ENCODE results near the gene F2RL2.

F2RL2 gene, protein sequence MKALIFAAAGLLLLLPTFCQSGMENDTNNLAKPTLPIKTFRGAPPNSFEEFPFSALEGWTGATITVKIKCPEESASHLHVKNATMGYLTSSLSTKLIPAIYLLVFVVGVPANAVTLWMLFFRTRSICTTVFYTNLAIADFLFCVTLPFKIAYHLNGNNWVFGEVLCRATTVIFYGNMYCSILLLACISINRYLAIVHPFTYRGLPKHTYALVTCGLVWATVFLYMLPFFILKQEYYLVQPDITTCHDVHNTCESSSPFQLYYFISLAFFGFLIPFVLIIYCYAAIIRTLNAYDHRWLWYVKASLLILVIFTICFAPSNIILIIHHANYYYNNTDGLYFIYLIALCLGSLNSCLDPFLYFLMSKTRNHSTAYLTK

DNA sequence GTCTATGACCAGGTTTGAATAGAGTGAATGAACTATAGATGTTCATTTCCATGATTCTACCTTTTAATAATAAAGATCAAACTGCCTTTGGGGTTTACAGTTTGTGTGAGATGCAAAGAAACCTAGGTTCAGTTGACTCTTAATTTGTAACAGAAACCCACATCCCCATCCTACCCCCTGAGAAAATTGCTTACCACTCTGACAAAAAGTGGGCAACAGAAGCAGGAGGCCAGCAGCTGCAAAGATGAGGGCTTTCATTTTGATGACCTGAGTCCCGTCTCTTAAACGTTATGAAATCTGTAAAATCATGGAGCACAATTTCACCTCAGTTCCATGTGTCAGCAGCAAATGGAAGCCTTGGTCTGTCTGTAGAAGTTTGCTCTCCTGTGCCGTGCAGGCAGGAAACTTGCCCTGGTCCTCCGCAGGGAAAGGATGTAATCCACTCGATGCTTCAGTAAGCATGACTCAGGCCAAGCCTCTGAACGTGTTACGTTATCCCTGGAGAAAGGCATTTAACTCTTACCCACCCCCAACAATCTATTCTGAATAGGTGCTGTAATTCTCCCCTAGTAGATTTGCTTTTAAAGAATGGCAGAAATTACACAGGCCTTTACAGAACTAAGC, at the start of gene F2RL2:
F2RL2 (minus strand) TSS at position 431 of the 624 bp plus-strand sequence; CDS start at position 258, 173 bp downstream.
- DNase-seq = no peak

DNA sequence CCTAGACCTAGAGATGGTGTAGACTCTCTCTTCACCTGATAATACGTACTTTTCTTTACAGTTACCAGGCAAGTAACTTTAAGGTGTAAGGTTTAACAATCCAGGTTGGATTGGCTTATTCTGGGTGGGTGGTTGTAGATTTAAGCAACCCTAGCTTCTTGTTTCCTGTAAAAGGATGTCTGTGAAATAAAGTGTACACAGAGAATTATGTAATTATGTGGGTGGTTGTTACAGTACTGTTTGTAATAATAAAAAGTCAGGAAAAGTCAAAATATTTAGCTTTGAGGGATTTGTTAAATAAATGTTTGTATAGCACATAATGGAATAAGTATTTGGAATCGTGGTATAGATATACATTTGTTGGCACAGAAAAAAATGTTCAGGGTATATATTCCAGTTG, 49.0 kb upstream of the F2RL2 start:
- no peak for DNase-seq

DNA sequence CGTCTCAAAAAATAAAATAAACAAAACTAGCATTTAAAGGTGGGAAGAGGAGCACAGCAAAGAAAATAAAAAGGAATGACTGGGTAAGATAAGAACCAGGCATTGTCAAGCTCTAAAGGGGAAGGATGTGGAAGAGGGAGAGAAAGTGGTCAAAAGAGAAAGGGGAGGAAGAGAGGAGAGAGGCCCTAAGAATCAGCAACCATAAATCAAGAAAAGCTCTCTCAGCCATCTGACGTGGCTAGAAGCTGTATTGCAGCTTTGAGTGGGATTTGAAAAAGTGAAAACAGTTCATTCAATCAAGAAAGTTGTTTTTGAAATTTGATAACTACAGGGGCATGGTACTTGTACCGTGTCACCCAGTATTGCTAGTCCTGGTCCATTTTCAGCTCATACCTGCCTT, 47.3 kb upstream of the F2RL2 start:
- no peak for DNase-seq

DNA sequence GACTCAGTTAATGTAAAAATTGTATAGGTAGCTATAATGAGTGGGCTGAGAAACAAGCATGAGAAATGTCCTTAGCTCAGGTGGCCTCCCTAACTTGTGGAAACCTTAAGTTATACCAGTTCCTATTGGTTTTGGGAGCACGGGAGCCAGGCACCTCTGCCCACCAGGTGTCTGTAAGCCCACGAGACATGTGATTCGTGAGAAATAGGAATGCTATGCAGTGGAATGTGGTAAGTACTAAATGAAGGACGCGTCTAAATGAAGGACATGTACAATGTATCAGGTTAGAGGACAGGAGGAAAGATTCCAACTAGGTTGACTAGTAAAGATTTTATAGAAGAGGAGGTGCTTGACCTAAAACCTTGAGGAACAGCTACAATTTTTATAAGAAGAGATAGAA, 46.0 kb upstream of the F2RL2 start:
- DNase-seq = no peak

DNA sequence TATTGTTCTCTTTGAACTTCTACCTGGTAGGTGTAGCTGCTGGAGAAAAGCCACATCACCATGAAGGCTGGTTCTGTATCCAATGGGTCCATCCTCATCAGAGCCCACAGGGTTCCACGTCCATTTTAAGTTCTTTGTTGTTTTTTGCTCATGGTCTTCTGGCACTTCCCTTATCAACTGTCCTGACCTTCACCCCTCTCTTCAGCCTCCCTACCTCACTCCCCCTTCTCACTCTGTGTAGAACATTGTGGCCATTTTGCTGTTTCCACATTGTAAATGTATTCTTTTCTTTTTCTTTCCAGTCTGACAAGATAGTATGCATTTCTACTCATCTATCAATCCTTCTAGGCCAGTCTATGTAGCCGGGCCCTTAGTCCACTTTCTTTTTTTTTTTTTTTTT, 44.3 kb upstream of the F2RL2 start:
- DNase-seq = no peak

DNA sequence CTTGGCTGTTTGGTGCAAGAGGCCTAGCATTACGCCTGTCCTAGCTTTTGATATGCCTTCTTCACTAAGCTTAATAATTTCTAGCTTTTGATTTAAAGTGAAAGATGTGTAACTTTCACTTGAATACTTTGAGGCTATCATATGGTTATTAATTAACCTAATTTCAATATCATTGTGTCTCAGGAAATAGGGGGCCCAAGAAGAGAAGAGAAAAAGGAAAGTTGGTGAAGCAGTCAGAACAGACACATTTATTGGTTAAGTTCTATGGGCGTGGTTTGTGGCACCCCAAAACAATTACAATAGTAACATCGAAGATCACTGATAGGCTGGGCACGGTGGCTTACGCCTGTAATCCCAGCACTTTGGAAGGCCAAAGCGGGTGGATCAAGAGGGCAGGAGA, 40.9 kb upstream of the F2RL2 start:
- DNase-seq = no peak

DNA sequence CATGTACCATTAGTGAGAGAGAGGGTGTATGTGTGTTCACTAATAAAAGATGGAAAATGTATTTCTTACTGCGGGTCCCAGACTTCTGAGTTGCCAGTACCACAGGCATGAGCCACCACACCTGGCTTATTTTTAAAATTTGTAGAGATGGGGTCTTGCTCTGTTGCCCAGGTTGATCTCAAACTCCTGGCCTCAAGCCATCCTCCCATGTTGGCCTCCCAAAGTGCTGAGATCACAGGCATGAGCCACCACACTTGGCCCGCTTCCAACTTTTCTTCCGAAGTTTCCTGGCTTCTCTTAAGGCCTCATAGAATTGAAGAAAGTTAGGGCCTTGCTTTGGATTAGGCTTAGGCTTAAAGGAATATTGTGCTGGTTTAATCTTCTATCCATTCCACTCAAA, 40.4 kb upstream of the F2RL2 start:
- no peak for DNase-seq

DNA sequence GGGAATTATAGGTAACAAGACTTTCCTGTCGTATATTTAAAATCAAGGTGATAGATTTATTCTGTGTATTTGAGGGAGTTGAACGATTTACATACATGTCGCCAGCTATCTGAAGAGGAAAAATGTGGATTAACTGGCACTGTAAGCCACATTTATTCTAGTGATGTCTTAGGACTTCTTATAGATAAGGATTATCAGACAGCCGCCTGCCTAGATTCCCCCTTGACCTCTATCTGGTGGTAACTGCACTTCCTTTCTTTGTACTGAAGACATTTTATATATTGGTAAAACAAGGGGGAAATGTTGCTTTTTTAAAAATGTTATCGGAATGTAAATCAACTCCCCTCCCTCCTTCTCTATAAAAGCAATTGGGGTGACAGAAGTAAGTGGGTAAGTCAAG, 39.3 kb upstream of the F2RL2 start:
- no peak for DNase-seq

DNA sequence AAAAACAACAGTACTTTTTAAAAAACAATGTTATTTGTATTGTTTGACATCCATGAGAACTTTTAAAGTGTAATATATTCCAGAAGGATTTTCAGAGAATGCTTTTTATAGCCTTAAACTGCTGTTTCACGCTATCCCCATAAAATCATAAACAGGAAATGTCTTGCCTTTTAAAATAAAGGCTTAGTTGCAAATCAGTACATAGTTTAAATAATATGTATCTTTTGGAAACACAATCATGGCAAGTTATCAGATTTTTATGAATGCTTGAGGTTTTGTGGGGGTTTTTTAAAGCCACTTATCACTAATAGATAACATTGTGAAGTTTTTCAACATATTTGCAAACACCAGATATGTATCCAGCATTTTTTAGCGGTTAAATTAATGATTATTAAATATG, 37.2 kb upstream of the F2RL2 start:
- DNase-seq = no peak

DNA sequence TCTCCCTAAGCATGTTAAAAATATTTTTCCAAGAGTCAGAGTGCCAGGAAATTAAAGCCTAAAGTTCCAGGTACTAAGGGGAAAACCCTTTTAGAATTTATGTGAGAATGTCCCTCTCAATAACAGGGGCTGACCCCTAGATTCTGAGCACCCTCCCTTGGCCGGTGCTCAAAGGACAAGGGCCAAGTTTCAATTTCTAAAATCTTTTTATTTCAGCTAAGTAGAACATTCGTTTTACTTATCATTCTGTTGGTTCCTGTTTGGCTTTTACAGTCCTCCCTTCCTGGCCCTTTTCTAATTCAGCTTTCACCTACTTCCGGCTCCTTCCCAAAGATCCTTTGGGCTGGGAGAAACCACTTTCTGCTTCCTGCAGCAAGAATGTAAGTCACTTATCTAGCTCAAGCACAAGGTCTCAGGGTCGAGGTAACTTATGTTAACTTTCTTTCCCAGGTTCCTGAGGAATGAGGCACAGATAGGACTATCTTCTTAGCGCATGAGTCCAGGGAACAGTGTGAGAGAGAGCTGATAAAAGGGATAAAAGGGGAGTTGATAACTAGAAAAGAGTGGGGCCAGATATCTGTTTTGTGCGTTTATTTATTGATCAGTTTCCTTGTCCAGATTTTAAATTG, 34.6 kb upstream of the F2RL2 start:
- DNase-seq = no peak

DNA sequence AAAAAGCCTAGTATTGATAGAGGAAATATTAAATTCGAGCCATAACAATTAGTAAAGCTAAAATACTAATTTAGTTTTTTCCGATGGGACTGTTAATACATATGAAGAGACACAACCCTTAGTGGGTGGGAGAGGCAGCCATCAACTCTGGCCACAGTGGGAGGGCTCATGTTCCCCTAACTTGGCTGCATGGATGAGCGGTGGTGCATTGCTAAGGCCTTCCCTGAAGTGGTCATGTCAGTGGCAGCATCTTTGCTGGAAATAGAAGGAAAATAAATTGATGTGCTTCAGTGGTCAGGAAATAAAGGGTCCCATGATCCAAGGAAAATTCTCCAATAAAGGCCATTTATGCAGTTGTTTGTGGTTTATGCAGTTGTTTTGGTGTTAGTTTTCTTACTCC, 33.9 kb upstream of the F2RL2 start:
- DNase-seq = no peak

DNA sequence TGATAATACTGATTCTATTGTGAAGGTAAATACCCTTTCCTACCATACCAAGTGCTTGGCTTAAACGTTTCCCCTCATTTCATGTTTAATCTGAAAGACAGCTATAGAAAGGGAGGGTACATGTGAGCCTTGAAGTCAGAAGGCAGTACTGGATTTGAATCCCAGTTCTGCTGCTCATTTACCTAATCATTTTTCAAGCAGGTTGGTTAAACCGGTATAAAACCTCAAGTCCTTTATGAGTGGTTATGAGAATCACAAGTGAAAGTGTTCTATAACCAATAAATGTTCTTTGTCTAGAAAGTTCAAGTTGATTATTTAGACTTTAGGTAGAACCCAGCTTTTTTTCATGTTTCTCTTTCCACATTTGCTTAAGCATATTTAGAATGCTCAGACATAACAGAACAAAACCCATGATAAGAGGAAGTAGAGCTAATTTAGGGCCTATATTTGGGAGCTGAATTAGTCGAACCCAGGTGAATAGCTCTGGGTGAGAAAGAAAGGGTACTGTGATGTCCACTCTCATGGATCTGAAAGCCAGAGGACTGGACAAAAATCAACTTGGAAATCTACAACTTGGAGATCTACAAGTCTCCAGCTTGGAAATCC, 29.7 kb upstream of the F2RL2 start:
- no peak for DNase-seq

DNA sequence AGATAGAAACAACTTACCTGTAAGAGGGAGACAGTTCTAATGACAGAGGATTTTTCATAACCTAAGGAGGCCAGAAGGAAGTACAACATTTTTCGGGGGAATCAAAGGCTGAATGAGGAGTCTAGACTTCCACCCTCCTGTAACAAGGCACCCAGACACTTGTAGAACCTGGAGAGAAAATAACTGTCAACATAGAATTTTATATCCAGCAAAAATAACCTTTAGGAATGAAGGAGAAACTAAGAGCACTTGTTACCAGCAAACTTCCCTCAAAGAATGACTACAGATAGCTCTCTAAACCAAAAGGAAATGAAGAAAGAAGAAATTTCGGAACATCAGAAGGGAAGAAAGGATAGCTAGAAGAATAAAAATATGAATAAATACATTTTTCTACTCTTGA, 25.9 kb upstream of the F2RL2 start:
- DNase-seq = no peak

DNA sequence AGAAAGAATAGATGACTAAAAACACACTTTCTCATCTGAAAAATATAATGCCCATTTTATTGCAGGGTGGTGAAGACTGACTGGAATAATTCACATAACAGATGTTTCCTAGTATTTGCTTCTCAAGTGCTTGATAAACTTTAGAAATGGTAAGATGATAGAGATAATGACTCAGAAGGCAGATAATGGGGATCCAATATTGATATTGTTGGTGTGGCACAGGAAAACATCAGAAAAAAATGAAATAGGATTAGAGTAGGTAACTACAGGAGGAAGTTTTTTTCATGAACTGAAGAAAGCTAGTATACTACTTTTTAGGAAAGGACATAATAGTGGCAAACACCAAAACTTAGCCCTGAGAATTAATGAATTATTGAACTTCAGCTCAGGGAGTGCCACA, 20.2 kb upstream of the F2RL2 start:
- no peak for DNase-seq

DNA sequence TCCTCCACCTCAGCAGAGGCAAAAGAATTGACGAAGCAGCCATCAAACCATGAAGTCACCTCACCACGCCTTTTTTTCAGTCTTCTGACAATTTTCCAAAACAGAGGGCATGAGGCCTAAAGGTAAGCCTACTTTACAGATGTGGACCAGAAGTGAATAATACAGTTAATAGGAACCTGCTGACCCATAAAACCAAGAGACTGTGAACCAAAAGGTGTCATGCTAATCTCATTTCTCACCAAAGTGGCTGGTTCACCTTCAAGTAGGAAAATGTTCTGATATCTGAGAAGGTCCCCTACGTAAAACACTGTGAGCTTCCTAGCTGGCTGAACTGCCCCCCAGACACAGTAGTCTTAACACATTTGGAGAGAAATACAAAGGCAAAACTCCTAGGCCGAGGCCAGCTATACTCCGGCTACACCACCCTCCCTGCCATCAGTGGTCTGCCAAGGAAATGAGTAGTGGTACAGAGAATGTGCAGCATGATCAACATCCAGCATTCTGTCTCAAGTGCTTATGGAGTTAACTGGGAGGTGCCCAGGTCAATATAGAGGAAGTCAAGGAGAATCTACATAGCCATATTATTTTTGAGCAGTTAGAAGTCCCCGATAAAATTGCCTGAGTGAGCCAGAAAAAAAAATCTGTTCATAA, 19.3 kb upstream of the F2RL2 start:
- DNase-seq = no peak

DNA sequence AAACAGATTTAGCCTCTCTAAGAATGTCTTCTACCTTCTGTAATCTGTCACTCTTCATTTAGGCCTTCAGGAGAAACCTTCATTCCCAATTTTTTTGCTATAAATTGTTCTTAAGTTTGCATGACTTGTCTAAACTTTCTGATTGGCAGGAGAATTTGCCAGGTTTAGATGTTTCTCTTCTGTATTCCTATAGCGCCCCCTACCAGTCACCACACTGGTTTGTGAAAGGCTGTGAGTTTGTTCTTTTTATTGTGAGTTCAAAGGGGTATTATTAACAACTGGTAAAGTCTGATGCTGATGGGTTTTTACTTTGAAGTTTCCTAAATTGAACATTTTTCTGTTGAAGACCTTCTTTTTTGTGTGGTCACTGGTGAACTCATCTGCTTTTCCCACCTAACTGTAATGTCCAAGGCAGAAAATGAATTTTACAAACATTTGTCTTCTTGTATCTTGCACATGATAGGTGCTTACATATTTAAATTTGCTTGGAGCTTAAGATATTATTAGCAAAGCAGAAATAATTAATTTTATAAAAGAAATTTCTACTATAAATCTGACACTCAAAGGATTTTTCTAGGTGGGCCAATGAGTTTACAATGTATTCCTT, 18.4 kb upstream of the F2RL2 start:
- DNase-seq = peak; percentile 62

DNA sequence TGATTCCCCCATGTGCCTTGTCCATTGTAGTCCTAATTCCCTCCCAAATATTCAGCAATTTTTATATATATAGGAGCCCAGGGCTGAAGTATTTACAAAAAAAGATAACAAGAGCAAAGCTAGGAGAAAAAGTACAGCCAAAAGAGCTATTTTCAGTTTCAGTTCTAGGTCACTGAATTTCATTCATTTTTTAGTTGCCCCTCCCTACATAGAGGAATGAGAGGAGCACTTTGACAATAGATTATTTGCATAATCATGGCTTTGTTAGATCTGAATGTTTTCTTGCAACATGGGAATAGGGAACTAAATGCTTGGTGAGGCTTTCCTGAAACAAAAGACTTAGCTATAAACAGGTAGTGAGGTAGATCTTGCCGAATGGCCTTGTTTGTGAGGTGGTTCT, 15.3 kb upstream of the F2RL2 start:
- no peak for DNase-seq

DNA sequence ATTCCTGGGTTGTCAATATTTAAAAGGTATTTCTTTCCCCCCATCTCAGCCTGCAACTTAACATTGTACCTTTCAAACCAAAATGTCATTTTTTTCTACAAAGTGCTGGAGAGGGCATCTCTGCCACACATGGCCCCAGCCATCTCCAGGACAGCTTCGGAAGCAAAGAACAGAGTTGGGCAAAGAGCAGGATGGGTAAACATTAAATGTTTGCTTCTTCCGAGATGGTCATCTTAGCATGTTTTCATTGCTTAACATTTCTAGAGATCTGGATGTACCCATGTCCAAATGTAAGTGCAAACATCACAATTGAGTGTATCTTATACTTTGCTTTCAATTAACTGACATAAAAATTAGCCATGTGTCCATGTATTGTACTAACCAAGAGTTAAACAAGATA, 14.3 kb upstream of the F2RL2 start:
- DNase-seq = no peak

DNA sequence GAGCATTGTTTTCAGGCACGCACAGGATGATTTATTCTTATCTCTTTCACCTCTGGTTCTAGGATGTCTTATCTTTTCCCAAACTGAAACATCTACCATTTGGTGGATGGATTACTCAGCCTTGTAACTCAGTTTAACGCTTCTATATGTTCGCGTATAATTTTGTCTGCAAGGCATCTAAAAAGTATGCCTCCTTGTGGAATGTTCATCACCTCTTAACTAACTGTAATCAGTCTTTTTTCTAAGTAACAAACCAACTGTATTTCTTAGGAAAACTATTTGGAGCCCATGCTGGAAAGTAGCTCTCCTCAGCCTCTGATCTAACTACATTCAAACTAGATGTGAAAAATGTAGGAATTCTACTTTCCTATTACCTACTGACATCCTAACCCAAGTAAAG, 11.5 kb upstream of the F2RL2 start:
- DNase-seq = no peak

DNA sequence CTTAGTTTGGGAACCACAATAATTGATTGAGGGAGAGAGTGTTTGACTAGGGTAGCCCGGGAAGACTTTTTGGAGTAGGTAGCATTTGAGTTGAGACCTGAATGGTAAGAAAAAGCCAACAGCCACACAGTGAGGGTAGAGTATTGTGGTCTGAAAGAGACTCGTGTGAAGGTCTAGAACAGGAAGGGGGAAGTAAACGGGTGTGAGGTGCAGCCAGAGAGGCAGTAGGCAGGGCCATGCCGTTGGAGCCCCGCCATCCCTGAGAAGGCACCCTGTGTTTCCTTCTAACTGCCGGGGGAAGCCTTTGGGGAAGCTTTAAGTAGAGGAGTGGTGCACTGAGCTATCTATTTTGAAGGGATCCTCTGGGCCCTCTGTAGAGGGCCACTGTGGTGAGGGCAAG, 3.5 kb upstream of the F2RL2 start:
- no peak for DNase-seq

DNA sequence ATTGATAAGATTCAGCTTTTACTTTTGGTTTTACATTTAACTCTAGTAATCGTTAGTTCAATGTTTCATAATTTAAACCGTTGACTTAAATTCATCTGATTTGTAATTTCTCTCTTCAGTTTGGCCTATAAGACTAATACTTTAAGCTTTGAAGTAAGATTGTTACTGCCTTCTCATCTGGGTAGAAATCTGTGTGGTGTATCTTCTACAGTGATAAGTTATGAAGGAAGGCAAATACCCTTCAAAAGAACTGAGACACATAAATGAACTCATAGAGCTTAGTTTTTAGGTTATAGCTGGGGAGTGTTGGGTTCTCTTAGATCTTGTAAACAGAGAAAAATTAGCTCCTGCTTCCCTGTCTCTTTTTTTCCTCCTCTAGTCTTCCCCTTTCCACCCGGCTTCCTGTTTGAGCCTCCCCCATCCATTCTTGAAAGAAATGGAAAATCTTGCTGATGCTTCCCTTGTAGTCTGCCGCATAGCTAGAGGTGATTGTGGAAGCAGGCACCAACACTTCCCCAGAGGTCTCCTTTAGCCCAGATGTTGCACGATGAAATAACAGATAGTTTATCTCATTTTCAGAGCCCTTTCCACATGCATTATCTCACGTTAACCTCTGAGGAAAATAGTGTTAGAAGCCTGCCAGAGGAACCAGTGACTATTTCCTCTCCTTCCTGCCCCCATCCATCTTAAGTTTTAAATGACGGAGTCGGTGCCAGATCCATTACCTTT, 2.0 kb upstream of the F2RL2 start:
- no peak for DNase-seq

DNA sequence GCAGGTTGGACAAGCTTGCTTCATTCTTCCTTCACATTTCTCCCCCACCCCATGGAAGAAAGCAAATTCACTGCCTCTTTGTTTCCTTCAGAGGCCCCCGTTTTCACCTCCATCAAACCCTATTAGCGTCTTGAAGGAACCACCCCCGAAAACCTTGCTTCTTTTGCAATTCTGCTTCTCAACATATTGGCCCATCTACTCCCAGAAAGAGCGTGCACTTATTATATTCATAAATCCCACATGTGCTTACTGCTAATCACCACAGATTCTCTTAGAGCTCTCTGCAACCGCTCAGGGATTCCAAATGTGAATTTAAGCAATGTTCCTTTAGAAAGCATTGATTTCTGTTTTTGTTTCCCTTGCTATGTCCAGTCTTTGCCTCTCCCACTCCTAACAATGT, 1.1 kb downstream of the F2RL2 start:
- no peak for DNase-seq
